NCI-H82 (cell line): ENCODE data around the gene ZFP82.

ENCODE experiments used
- DNase-seq: peaks from one replicate; lab custom pipeline; 2025; lab: John Stamatoyannopoulos, UW

Gene ZFP82

DNA sequence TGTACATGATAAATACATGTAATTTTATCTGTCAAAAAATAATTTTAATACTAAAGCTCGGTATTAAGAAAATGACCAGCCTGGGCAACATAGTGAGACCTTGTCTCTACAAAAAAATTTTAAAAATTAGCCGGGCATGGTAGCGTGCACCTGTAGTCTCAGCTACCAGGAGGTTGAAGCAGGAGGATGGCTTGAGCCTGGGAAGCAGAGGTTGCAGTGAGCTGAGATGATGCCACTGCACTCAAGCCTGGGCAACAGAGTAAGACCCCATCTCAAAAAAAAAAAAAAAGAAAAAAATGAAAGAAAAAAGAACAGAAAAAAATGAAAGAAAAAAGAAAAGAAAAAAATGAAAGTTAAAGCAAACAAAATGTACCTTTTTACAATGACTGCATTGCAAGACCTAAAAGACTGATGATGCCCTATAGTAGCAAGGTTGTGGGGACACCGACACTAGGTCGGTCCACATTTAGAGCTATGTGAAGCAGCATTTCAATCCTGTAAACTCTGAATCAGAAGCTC is 44.7 kb downstream of the ZFP82 start:
- DNase-seq: no peak

DNA sequence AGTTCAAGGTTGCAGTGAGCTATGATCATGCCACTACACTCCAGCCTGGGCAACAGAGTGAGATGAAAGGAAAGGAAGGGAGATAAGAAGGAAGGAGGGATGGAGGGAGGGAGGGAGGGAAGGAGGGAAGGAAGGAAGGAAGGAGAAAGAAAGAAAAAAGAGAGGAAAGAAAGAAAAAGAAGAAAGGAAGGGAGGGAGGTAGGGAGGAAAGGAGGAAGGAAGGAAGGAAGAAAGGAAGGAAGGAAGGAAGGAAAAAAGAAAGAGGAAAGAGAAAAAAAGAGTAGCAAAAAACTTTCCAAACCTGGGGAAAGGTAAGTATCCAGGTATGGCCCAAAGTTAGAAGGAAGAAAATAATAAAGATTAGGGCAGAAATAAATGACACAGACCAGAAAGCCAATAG is 46.6 kb downstream of the ZFP82 start:
- no peak for DNase-seq

DNA sequence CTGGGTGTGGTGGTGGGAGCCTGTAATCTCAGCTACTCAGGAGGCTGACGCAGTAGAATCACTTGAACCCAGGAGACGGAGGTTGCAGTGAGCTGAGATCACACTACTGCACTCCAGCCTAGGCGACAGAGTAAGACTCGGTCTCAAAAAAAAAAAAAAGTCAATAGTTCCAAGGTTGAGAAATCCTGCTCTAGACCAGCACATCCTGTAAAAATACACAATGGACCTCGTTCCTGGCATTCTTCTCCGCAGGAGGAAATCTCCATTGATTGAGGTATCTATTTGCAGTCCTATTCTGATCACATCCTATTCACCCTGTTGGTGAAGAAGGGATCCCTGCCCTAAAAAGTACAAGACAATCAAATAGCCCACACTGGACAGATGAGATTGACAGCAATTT is 54.6 kb downstream of the ZFP82 start:
- DNase-seq: no peak
